Testis (tissue), 2 donors: Measurements from ENCODE around the gene EGLN2.

Experiments used
- POLR2A ChIP-seq: fragments of 450-650 bp; IDR thresholded peaks from one replicate; pipeline ENCODE4 v1.6.1; 2017; ENCODE audit warnings: antibody characterized with exemption, mild to moderate bottlenecking, moderate library complexity
- TF ChIP-seq, protein P1 (sequence below), 3 experiments: fragments of 450-650 bp in 2 of 3; fragments of 200-600 bp in 1 of 3; sonication (generic) in 1 of 3; IDR thresholded peaks; one replicate each; pipeline ENCODE4 v1.5.1; 2016 to 2019; ENCODE audit warnings: antibody characterized with exemption in 3 of 3, mild to moderate bottlenecking in 2 of 3, moderate library complexity in 1 of 3

DNA sequence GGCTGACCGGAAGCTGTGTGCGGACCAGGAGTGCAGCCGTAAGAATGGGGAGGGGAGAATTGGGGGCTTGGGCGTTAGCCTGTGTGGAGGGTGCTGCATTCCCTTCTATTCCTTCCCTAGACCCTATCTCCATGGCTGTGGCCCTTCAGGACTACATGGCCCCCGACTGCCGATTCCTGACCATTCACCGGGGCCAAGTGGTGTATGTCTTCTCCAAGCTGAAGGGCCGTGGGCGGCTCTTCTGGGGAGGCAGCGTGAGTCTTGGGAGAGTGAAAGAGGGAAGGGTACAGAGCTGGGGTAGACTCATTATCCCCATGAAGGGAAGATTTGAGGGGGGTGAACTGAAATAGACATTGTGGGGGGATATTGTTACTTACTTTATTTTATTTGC lies 23.4 kb upstream of the EGLN2 start:
- no peak for TF ChIP-seq POLR2A
- TF ChIP-seq, protein P1, sequence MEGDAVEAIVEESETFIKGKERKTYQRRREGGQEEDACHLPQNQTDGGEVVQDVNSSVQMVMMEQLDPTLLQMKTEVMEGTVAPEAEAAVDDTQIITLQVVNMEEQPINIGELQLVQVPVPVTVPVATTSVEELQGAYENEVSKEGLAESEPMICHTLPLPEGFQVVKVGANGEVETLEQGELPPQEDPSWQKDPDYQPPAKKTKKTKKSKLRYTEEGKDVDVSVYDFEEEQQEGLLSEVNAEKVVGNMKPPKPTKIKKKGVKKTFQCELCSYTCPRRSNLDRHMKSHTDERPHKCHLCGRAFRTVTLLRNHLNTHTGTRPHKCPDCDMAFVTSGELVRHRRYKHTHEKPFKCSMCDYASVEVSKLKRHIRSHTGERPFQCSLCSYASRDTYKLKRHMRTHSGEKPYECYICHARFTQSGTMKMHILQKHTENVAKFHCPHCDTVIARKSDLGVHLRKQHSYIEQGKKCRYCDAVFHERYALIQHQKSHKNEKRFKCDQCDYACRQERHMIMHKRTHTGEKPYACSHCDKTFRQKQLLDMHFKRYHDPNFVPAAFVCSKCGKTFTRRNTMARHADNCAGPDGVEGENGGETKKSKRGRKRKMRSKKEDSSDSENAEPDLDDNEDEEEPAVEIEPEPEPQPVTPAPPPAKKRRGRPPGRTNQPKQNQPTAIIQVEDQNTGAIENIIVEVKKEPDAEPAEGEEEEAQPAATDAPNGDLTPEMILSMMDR (IDR thresholded peaks at IDR 0.05) = no peak
